Stimulated activated CD8-positive, alpha-beta memory T cell treated with anti-CD3 and anti-CD28 coated beads, Interleukin-2, amount 100 ng/mL, for 48 hours (primary cell): Measurements from ENCODE around the gene PCA3.
"Not testable (repeated sequence)": the region's sequence is repeated elsewhere in the genome, so short reads cannot be mapped to it uniquely, and the experiment has no call there.

ENCODE experiments used
- DNase-seq, 2 donors: peaks; one replicate each; pipeline ENCODE4 v3.0.0-alpha.2; 2020; ENCODE audit warnings: low read depth in 2 of 2

The PCA3 gene

GRCh38 chr9:76764138-76764537, at the start of gene PCA3:
TSS of gene PCA3 (plus strand) at chr9:76764438.
- DNase-seq: no peak

GRCh38 chr9:76716085-76716672, 48.1 kb upstream of the PCA3 start:
- DNase-seq: no peak

GRCh38 chr9:76717176-76717575, 47.1 kb upstream of the PCA3 start:
- DNase-seq: no peak

GRCh38 chr9:76717613-76718012, 46.6 kb upstream of the PCA3 start:
- no peak for DNase-seq

GRCh38 chr9:76718166-76718565, 46.1 kb upstream of the PCA3 start:
- no peak for DNase-seq

GRCh38 chr9:76720245-76720644, 44.0 kb upstream of the PCA3 start:
- no peak for DNase-seq

GRCh38 chr9:76725011-76725546, 39.2 kb upstream of the PCA3 start:
- DNase-seq: no peak

- DNase-seq: no peak
Measured at GRCh38 chr9:76725885-76726284, 38.4 kb upstream of the PCA3 start.

GRCh38 chr9:76729116-76729515, 35.1 kb upstream of the PCA3 start:
- no peak for DNase-seq

- DNase-seq: no peak
Measured at GRCh38 chr9:76729980-76730737, 34.1 kb upstream of the PCA3 start.

GRCh38 chr9:76730801-76731200, 33.4 kb upstream of the PCA3 start:
- no peak for DNase-seq

- DNase-seq: no peak
Measured at GRCh38 chr9:76732341-76732958, 31.8 kb upstream of the PCA3 start.

- no peak for DNase-seq
Measured at GRCh38 chr9:76733096-76733495, 31.1 kb upstream of the PCA3 start.

- no peak for DNase-seq
Measured at GRCh38 chr9:76734716-76735115, 29.5 kb upstream of the PCA3 start.

GRCh38 chr9:76737154-76737902, 26.9 kb upstream of the PCA3 start:
- DNase-seq: no peak

- no peak for DNase-seq
Measured at GRCh38 chr9:76738402-76738801, 25.8 kb upstream of the PCA3 start.

- DNase-seq: no peak
Measured at GRCh38 chr9:76741524-76741923, 22.7 kb upstream of the PCA3 start.

GRCh38 chr9:76742890-76743289, 21.3 kb upstream of the PCA3 start:
- not testable (repeated sequence) for DNase-seq

GRCh38 chr9:76743931-76744330, 20.3 kb upstream of the PCA3 start:
- no peak for DNase-seq

GRCh38 chr9:76744336-76744735, 19.9 kb upstream of the PCA3 start:
- no peak for DNase-seq

GRCh38 chr9:76751001-76751400, 13.2 kb upstream of the PCA3 start:
- no peak for DNase-seq

GRCh38 chr9:76756268-76756640, 8.0 kb upstream of the PCA3 start:
- no peak for DNase-seq
